GM12891 (cell line): ENCODE data around the gene ABCA12.

Source experiments
- PAX5 ChIP-seq: IDR thresholded peaks from 2 replicates; pipeline ENCODE4 v1.6.1; 2011; ENCODE audit warnings: low read length, moderate library complexity, mild to moderate bottlenecking; ENCODE audit not compliant: insufficient read depth, severe bottlenecking
- POLR2A ChIP-seq: IDR thresholded peaks from 2 replicates; pipeline ENCODE4 v1.6.1; 2011; ENCODE audit warnings: low read depth, low read length, control low read depth
- POLR2AphosphoS5 ChIP-seq: IDR thresholded peaks from 2 replicates; pipeline ENCODE4 v1.6.1; 2011; ENCODE audit warnings: low read depth, low read length, control low read depth
- POU2F2 ChIP-seq: IDR thresholded peaks from 2 replicates; pipeline ENCODE4 v1.6.1; 2011; ENCODE audit warnings: low read depth, mild to moderate bottlenecking, control low read depth, low read length, moderate library complexity
- SPI1 ChIP-seq: IDR thresholded peaks from 2 replicates; pipeline ENCODE4 v1.6.1; 2011; ENCODE audit warnings: low read depth, low read length, control low read depth
- TAF1 ChIP-seq: IDR thresholded peaks from 2 replicates; pipeline ENCODE4 v1.6.1; 2011; ENCODE audit warnings: low read depth, low read length, control low read depth

- TF ChIP-seq POLR2AphosphoS5 (no peak), POLR2A (no peak), TAF1 (no peak), POU2F2 (no peak), SPI1 (no peak), PAX5 (no peak)
Observed at GRCh38 chr2:215010390-215010789, 128.0 kb downstream of the ABCA12 start.
